GM21447 (cell line): Measurements from ENCODE around the gene LGALS9.
"Not testable (repeated sequence)": the region's sequence is repeated elsewhere in the genome, so short reads cannot be mapped to it uniquely, and the experiment has no call there.

Experiments used
- ATAC-seq: cut with Tn5 transposase; IDR thresholded peaks from one replicate; pipeline ENCODE4 v1.9.1; 2021; ENCODE audit not compliant: unreplicated experiment

The LGALS9 gene

DNA sequence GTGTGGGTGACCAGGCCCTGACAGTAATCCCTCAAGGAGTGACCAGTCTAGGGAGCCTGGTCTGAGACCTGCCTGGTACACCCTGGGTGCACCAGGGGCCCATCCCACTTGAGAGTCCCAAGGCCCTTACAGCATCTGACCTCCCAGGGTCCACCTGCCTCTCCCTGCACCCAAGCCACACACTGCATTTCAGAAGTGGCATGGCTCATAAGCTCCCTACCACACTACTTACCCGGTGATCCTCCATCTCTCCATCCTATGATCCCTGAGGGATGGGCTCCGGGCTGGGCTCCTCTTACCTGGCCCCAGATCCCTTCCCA, 40.6 kb downstream of the LGALS9 start:
- no peak for ATAC-seq

DNA sequence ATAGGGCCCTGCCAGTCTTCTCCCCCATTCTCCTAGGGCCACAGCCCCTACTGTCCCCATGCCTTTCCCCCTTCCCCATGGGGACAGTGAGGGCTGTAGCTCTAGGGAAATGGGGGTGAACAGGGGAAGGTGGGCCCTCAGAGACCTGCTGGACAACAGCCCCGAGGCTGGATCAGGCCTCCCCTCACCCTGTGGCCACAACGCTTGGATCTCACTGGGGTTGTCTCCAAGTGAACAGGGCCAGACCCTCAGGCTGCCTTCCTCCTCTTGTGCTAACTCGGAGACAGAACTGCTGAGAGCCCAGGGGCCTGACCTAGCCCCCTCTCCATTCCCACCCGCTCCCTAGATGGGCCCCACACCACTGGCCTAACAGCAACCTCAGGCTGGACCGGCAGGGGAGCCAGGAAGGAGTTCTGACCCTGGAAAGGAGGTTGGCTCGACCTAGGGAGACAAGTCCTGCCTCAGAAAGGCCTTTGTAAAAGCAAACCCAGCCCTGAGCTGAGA, 41.0 kb downstream of the LGALS9 start:
- not testable (repeated sequence) for ATAC-seq

DNA sequence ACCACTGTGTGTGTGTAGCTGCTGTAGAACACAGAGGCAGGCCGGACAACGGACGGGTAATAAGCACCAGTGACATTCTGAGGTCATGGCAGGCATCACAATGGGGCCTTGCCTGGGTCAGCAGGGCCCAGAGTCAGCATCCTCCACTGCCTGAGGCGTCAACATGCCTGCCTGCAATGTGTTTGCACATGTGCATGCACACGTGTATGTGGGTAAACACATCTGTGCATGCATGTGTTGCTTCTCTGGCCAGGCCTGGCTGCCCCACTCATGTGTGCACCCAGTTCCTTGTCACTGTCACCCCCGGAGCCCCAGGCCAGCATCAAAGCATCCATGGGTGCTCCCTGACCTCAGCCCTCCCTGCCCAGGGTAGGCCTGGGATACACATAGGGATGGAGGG, 43.3 kb downstream of the LGALS9 start:
- no peak for ATAC-seq

DNA sequence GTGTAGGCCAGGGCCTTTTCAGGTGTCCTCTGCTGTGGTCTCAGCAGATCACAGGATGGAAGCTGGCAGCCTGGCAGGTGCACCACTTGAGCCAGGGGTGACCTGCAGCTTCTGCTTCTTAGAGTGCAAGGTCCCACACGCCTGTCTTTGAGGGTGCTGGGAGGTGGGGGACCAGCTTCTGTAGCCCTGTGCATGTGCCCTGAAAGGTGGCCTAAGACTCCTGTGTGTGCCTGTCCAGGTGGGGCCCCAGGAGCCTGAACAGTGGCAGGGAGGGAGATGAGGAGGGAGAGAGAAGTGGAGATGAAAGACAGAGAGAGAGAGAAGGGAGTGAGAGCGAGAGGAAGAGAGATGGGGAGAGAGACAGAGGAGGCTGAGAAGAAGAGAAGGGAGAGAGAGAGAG, 46.2 kb downstream of the LGALS9 start:
- no peak for ATAC-seq

DNA sequence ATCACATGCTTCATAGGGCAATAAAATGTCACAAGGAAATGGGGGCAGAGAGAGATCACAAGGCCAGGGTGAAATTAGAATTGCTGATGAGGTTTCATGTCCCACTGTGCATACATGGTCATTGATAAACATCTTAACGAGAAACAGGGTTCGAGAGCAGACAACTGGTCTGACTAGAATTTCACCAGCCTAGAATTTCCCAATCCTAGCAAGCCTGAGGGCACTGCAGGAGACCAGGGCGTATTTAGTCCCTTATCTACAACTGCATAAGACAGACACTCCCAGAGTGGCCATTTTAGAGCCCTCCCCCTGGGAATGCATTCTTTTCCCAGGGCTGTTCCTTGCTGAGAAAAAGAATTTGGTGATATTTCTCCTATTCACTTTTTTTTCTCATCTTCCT, 55.3 kb downstream of the LGALS9 start:
- ATAC-seq = not testable (repeated sequence)

DNA sequence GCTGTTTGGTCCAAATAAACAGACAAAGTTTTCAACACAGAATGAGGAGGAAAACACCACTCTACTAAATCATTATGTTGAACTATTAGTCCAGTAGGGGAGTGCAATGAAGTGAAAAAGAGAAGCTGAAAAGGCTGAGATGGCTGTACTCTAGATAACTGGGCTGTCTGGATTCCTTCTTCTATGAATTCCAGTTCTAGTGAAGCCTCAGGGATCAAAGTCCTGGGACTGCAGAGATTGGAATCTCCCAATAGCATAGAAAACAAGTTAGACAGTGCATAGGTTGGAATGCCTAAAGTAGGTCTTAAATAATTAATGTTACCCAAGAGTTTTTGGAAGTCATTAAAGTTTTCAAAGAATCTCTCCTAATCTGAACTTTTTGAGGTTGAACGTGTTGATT, 59.9 kb downstream of the LGALS9 start:
- ATAC-seq = no peak

- not testable (repeated sequence) for ATAC-seq
Observed at GRCh38 chr17:27695254-27695814, 64.3 kb downstream of the LGALS9 start.
